Measurements from ENCODE around the gene ZNF12.

ZNF12 gene

DNA sequence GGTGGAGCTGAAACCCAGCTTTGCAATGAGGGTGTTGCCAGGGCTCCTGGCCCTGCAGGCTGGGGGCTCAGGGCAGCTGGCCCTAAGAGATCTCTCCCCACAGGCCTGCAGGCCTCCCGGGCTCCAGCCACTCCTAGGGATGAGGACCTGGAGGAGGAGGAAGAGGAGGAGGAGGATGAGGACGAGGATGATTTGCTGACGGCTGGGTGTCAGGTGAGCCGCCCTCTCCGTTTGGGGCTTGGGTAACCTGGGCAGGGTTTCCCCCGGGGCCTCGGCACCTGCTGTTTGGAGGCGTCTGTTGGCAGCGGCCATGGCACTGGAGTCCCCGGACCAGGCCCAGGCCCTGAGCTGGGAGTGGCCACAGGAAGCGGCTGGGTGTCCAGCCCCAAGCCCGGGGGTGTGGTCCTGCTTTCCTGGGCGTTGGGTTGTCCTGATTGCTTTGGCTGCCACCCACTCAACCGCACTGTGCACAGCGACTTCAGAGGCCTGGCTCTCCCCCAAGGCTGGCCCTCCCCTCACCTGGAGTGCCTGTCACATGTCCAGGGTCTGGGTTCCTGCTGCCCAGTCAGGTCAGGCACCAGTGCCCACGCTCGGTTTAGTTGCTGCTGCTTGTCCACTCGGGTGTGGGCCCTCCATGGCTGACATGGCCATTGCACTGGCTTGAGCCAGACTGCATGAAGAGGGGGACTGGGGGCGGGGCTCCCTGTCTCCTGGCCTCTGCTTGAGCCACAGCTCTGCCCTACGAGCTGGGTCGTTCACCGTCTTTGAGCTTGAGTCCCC, 63.7 kb downstream of the ZNF12 start:
- Histone ChIP-seq H3K4me3 (no peak overlapping the region), H3K27ac (no peak overlapping the region)
- DNase-seq (ENCODE audit: low spot score): no peak
- TF ChIP-seq, protein P1, sequence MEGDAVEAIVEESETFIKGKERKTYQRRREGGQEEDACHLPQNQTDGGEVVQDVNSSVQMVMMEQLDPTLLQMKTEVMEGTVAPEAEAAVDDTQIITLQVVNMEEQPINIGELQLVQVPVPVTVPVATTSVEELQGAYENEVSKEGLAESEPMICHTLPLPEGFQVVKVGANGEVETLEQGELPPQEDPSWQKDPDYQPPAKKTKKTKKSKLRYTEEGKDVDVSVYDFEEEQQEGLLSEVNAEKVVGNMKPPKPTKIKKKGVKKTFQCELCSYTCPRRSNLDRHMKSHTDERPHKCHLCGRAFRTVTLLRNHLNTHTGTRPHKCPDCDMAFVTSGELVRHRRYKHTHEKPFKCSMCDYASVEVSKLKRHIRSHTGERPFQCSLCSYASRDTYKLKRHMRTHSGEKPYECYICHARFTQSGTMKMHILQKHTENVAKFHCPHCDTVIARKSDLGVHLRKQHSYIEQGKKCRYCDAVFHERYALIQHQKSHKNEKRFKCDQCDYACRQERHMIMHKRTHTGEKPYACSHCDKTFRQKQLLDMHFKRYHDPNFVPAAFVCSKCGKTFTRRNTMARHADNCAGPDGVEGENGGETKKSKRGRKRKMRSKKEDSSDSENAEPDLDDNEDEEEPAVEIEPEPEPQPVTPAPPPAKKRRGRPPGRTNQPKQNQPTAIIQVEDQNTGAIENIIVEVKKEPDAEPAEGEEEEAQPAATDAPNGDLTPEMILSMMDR (IDR thresholded peaks at IDR 0.05): no peak

GRCh38 chr7:6642239-6642839, 64.4 kb downstream of the ZNF12 start:
- Histone ChIP-seq H3K4me3 (no peak overlapping the region), H3K27ac (no peak overlapping the region)
- no peak for DNase-seq (ENCODE audit: low spot score)
- TF ChIP-seq, protein P1 (IDR thresholded peaks at IDR 0.05): no peak

DNA sequence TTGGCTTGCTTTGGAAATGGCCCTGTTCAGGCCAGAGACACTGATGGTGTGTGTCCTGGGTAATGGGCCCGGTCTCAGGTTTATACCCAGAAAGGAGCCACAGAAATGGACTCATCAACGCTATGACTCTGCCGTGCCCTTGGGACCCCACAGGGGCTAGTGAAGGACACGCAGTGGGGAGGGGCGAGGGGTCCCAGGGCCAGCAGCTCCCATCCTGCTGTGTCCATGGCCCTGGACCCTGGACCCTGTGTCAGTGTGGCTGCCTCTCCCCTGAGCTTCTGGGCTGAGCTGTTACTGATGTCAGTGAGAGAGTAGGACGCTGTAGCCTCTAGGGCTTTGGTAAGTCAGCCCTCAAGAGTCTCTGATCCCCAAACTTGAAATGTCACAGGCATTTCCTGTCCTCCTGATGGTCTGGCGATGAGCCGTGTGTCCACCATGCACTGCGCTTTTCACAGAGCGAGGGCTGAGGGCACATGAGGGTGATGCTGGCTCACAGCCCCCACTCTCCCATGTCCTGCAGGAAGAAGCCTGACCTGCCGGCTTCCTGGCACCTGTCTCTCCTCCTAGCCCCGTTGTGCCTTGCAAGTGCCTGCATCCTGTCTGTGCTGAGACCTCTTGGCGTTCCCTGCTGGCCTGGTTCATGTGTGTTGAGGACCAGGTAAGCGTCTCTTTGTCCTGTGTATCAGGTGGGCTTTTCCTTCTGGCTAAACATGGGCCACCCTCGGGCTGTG, 65.3 kb downstream of the ZNF12 start:
- TF ChIP-seq, protein P1 (IDR thresholded peaks at IDR 0.05): no peak
- H3K4me3 ChIP-seq: no peak overlapping the region
- no peak overlapping the region for H3K27ac ChIP-seq
- no peak for DNase-seq (ENCODE audit: low spot score)

DNA sequence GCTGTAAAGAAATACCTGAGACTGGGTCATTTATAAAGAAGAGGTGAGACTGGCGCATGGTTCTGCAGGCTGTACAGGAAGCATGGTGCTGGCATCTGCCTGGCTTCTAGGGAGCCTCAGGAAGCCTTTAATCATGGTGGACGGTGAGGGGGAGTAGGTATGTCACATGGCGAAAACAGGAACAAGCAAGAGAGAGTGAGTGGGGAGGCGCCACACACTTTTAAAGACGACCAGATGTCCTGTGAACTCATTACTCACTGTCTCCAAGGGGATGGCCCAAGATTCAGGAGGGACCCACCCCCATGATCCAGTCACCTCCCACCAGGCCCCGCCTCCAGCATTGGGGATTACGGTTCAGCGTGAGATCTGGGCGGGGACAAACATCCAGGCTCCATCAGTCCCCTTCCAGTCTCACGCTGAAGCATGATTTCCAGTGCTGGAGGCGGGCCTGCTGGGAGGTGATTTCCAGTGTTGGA, 66.5 kb downstream of the ZNF12 start:
- no peak overlapping the region for H3K27ac ChIP-seq
- TF ChIP-seq, protein P1 (IDR thresholded peaks at IDR 0.05): no peak
- no peak for DNase-seq (ENCODE audit: low spot score)

GRCh38 chr7:6639627-6640026, 67.1 kb downstream of the ZNF12 start:
- Histone ChIP-seq H3K27ac (no peak overlapping the region), H3K4me3 (no peak overlapping the region)
- DNase-seq (ENCODE audit: low spot score): no peak
- TF ChIP-seq, protein P1 (IDR thresholded peaks at IDR 0.05): no peak

More for the DNA sequence above, 66.5 kb downstream of the ZNF12 start:
- no peak overlapping the region for H3K4me3 ChIP-seq

GRCh38 chr7:6639032-6639431, 67.7 kb downstream of the ZNF12 start:
- Histone ChIP-seq H3K27ac (no peak overlapping the region), H3K4me3 (peak overlapping the region; percentile 100)
- TF ChIP-seq, protein P1 (IDR thresholded peaks at IDR 0.05): no peak
- no peak for DNase-seq (ENCODE audit: low spot score)

All from coronary artery (tissue), 2 donors.